ENCODE results near the gene USP21. TPM values are rescaled to one million over a fixed set of nuclear protein-coding genes. Genes with fewer than 3 reads are reported as not detected.

The USP21 gene
- total and polyA plus RNA-seq, 2 of the 13 experiments (the other 11 are each of a cell fraction or from before 2014, with no cell fraction given): 10.1 to 33.1 TPM

DNA sequence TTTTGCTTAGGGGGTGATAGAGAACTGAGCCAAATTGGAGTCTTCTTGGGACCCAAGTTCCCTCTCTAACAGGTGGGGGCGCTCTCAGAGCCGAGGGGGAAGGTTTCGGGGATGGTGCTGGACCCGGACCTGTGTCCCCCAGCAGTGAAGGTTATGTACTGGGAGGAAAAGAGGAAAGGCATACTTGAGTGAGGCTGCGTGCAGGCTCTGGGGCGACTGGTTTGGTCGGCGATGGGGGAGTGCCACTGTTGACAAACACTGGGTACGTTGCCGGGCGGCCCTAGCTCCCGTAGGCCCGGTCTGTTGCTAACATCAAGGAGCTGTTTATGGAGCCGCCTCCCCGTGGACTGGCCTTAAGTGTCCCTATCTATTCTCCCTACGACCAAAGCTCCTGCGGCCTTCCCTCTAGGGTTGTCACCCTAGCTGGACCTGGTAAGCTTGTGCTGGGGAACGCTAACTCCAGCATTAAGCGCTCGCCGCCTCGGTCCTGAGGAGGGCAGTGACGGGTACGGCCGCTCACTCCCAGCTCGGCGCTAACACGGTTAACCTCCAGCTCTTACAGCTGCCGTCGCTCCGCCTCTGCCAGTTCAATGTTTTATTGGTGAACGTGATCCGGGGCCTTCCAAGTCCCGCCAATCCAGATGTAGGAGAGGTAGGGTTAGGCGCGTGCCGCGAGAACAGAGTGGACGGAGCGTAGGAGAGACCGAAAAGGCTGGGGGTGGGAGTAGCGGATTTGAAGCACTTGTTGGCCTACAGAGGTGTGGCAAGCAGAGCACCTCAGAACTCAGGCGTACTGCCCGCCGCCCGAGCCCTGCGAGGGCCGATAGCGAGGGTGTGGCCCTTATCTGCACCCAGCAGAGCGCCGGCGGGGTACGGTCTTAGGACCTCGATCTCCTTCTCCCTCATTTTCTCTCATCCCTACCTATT, 6.7 kb downstream of the USP21 start, which contains the start of gene PPOX (continued):
- no peak for TF ChIP-seq TSC22D2 (CRISPR knock-in tag; IDR thresholded peaks at IDR 0.05; ENCODE audit: borderline replicate concordance)
- no peak for TF ChIP-seq GLI4 (CRISPR knock-in tag; IDR thresholded peaks at IDR 0.05; ENCODE audit: borderline replicate concordance)
- peak; percentile 83 for TF ChIP-seq POGZ (CRISPR knock-in tag; IDR thresholded peaks at IDR 0.05)
- TF ChIP-seq, protein P1, sequence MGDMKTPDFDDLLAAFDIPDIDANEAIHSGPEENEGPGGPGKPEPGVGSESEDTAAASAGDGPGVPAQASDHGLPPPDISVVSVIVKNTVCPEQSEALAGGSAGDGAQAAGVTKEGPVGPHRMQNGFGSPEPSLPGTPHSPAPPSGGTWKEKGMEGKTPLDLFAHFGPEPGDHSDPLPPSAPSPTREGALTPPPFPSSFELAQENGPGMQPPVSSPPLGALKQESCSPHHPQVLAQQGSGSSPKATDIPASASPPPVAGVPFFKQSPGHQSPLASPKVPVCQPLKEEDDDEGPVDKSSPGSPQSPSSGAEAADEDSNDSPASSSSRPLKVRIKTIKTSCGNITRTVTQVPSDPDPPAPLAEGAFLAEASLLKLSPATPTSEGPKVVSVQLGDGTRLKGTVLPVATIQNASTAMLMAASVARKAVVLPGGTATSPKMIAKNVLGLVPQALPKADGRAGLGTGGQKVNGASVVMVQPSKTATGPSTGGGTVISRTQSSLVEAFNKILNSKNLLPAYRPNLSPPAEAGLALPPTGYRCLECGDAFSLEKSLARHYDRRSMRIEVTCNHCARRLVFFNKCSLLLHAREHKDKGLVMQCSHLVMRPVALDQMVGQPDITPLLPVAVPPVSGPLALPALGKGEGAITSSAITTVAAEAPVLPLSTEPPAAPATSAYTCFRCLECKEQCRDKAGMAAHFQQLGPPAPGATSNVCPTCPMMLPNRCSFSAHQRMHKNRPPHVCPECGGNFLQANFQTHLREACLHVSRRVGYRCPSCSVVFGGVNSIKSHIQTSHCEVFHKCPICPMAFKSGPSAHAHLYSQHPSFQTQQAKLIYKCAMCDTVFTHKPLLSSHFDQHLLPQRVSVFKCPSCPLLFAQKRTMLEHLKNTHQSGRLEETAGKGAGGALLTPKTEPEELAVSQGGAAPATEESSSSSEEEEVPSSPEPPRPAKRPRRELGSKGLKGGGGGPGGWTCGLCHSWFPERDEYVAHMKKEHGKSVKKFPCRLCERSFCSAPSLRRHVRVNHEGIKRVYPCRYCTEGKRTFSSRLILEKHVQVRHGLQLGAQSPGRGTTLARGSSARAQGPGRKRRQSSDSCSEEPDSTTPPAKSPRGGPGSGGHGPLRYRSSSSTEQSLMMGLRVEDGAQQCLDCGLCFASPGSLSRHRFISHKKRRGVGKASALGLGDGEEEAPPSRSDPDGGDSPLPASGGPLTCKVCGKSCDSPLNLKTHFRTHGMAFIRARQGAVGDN (CRISPR knock-in tag; IDR thresholded peaks at IDR 0.05): peak; percentile 89
- peak; percentile 100 for TF ChIP-seq ZNF652 (CRISPR knock-in tag; IDR thresholded peaks at IDR 0.05; ENCODE audit: borderline replicate concordance, low read depth)
- TF ChIP-seq SIN3A (IDR thresholded peaks at IDR 0.05; ENCODE audit: borderline replicate concordance, low read depth, low read length): peak; percentile 73; the same call in 1 of the 2 replicates
- TF ChIP-seq, protein P2, sequence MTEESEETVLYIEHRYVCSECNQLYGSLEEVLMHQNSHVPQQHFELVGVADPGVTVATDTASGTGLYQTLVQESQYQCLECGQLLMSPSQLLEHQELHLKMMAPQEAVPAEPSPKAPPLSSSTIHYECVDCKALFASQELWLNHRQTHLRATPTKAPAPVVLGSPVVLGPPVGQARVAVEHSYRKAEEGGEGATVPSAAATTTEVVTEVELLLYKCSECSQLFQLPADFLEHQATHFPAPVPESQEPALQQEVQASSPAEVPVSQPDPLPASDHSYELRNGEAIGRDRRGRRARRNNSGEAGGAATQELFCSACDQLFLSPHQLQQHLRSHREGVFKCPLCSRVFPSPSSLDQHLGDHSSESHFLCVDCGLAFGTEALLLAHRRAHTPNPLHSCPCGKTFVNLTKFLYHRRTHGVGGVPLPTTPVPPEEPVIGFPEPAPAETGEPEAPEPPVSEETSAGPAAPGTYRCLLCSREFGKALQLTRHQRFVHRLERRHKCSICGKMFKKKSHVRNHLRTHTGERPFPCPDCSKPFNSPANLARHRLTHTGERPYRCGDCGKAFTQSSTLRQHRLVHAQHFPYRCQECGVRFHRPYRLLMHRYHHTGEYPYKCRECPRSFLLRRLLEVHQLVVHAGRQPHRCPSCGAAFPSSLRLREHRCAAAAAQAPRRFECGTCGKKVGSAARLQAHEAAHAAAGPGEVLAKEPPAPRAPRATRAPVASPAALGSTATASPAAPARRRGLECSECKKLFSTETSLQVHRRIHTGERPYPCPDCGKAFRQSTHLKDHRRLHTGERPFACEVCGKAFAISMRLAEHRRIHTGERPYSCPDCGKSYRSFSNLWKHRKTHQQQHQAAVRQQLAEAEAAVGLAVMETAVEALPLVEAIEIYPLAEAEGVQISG (CRISPR knock-in tag; IDR thresholded peaks at IDR 0.05): peak; percentile 82
- TF ChIP-seq RFX1 (IDR thresholded peaks at IDR 0.05): peak; percentile 44; the same call in 1 of the 2 replicates
- TF ChIP-seq ZNF782 (CRISPR knock-in tag; IDR thresholded peaks at IDR 0.05; ENCODE audit: borderline replicate concordance): no peak
- peak; percentile 63 for TF ChIP-seq KDM5B (CRISPR knock-in tag; IDR thresholded peaks at IDR 0.05; ENCODE audit: borderline replicate concordance)
- peak; percentile 81 for TF ChIP-seq ZNF317 (CRISPR knock-in tag; IDR thresholded peaks at IDR 0.05)
- TF ChIP-seq AHR (CRISPR knock-in tag; IDR thresholded peaks at IDR 0.05): no peak
- no peak for TF ChIP-seq NONO (IDR thresholded peaks at IDR 0.05)
- peak; percentile 74 for TF ChIP-seq NONO (CRISPR knock-in tag; conservative IDR thresholded peaks at IDR 0.05)
- TF ChIP-seq IRX3 (CRISPR knock-in tag; IDR thresholded peaks at IDR 0.05; ENCODE audit: borderline replicate concordance, low read depth): no peak
- no peak; the same call in 1 of the 2 replicates for TF ChIP-seq PPARG (CRISPR knock-in tag; conservative IDR thresholded peaks at IDR 0.05)
- TF ChIP-seq PHF5A (CRISPR knock-in tag; IDR thresholded peaks at IDR 0.05; ENCODE audit: low read depth, unreplicated experiment): no peak
- peak; percentile 92 for TF ChIP-seq KDM2A (CRISPR knock-in tag; IDR thresholded peaks at IDR 0.05; ENCODE audit: borderline replicate concordance, low read depth)
- no peak for TF ChIP-seq ZC3H4 (CRISPR knock-in tag; IDR thresholded peaks at IDR 0.05; ENCODE audit: borderline replicate concordance)
- peak; percentile 57 for TF ChIP-seq ATF1 (CRISPR knock-in tag; IDR thresholded peaks at IDR 0.05)
- TF ChIP-seq ZBTB7B (CRISPR knock-in tag; IDR thresholded peaks at IDR 0.05): peak; percentile 17; the same call in 1 of the 2 replicates
- TF ChIP-seq EZH2 (conservative IDR thresholded peaks at IDR 0.05; ENCODE audit: low read depth, low read length): no peak
- TF ChIP-seq ZNF451 (CRISPR knock-in tag; IDR thresholded peaks at IDR 0.05): no peak
- no peak for TF ChIP-seq ZNF282 (IDR thresholded peaks at IDR 0.05; ENCODE audit: partially characterized antibody)
